Measurements from ENCODE around the gene AP2B1.

Gene AP2B1

GRCh38 chr17:35588196-35588920, 1.2 kb downstream of the AP2B1 start (continued):
- TF ChIP-seq ZNF658 (tag by site-specific recombination; IDR thresholded peaks at IDR 0.05) (no peak), ZNF132 (tag by site-specific recombination; IDR thresholded peaks at IDR 0.05; ENCODE audit: borderline replicate concordance) (no peak), SCRT2 (tag by site-specific recombination; IDR thresholded peaks at IDR 0.05) (no peak), ZNF843 (tag by site-specific recombination; IDR thresholded peaks at IDR 0.05) (0 out of 2 replicates have a peak, but pooled peaks have one; percentile 71), GLI4 (tag by site-specific recombination; IDR thresholded peaks at IDR 0.05) (no peak), ZFP3 (tag by site-specific recombination; IDR thresholded peaks at IDR 0.05; ENCODE audit: low read depth) (no peak), ZNF629 (tag by site-specific recombination; IDR thresholded peaks at IDR 0.05) (peak; percentile 83), KLF7 (tag by site-specific recombination; IDR thresholded peaks at IDR 0.05; ENCODE audit: borderline replicate concordance) (no peak), ZNF121 (tag by site-specific recombination; IDR thresholded peaks at IDR 0.05) (peak; percentile 63), ZNF660 (tag by site-specific recombination; IDR thresholded peaks at IDR 0.05) (0 out of 2 replicates have a peak, but pooled peaks have one; percentile 49), ZNF2 (tag by site-specific recombination; IDR thresholded peaks at IDR 0.05) (no peak), BCL11A (tag by site-specific recombination; IDR thresholded peaks at IDR 0.05; ENCODE audit: low read depth) (no peak), ZNF223 (tag by site-specific recombination; IDR thresholded peaks at IDR 0.05) (no peak), ZNF707 (tag by site-specific recombination; IDR thresholded peaks at IDR 0.05) (no peak), ZNF571 (tag by site-specific recombination; IDR thresholded peaks at IDR 0.05) (no peak), ZNF138 (tag by site-specific recombination; IDR thresholded peaks at IDR 0.05; ENCODE audit: borderline replicate concordance) (no peak), ZSCAN23 (tag by site-specific recombination; IDR thresholded peaks at IDR 0.05) (no peak), ZNF654 (tag by site-specific recombination; IDR thresholded peaks at IDR 0.05; ENCODE audit: low read depth) (no peak), ZNF513 (tag by site-specific recombination; IDR thresholded peaks at IDR 0.05) (no peak), TRIM28 (IDR thresholded peaks at IDR 0.05; ENCODE audit: borderline replicate concordance, low read length) (no peak; the same call in 1 of the 2 replicates), ZNF426 (tag by site-specific recombination; IDR thresholded peaks at IDR 0.05) (no peak), ZNF580 (tag by site-specific recombination; IDR thresholded peaks at IDR 0.05) (no peak), ZBTB21 (tag by site-specific recombination; IDR thresholded peaks at IDR 0.05) (no peak), ZXDB (tag by site-specific recombination; IDR thresholded peaks at IDR 0.05) (no peak), SETDB1 (IDR thresholded peaks at IDR 0.05; ENCODE audit: insufficient read length, low read length) (no peak), ZNF169 (tag by site-specific recombination; IDR thresholded peaks at IDR 0.05) (no peak), ZNF610 (tag by site-specific recombination; IDR thresholded peaks at IDR 0.05; ENCODE audit: borderline replicate concordance) (no peak), ZNF266 (tag by site-specific recombination; IDR thresholded peaks at IDR 0.05; ENCODE audit: low read depth) (no peak), PRDM1 (tag by site-specific recombination; IDR thresholded peaks at IDR 0.05) (peak; percentile 95), ZNF146 (tag by site-specific recombination; IDR thresholded peaks at IDR 0.05) (no peak), ZNF404 (tag by site-specific recombination; IDR thresholded peaks at IDR 0.05) (no peak), ZNF549 (tag by site-specific recombination; IDR thresholded peaks at IDR 0.05) (no peak), ZNF776 (tag by site-specific recombination; IDR thresholded peaks at IDR 0.05; ENCODE audit: borderline replicate concordance) (no peak), ZNF423 (tag by site-specific recombination; IDR thresholded peaks at IDR 0.05) (no peak), ZNF76 (tag by site-specific recombination; IDR thresholded peaks at IDR 0.05; ENCODE audit: borderline replicate concordance, low read depth) (no peak)
- TF ChIP-seq, protein P1, sequence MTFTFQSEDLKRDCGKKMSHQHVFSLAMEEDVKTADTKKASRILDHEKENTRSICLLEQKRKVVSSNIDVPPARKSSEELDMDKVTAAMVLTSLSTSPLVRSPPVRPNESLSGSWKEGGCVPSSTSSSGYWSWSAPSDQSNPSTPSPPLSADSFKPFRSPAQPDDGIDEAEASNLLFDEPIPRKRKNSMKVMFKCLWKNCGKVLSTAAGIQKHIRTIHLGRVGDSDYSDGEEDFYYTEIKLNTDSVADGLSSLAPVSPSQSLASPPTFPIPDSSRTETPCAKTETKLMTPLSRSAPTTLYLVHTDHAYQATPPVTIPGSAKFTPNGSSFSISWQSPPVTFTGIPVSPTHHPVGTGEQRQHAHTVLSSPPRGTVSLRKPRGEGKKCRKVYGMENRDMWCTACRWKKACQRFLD (tag by site-specific recombination; IDR thresholded peaks at IDR 0.05): no peak
- TF ChIP-seq, protein P2, sequence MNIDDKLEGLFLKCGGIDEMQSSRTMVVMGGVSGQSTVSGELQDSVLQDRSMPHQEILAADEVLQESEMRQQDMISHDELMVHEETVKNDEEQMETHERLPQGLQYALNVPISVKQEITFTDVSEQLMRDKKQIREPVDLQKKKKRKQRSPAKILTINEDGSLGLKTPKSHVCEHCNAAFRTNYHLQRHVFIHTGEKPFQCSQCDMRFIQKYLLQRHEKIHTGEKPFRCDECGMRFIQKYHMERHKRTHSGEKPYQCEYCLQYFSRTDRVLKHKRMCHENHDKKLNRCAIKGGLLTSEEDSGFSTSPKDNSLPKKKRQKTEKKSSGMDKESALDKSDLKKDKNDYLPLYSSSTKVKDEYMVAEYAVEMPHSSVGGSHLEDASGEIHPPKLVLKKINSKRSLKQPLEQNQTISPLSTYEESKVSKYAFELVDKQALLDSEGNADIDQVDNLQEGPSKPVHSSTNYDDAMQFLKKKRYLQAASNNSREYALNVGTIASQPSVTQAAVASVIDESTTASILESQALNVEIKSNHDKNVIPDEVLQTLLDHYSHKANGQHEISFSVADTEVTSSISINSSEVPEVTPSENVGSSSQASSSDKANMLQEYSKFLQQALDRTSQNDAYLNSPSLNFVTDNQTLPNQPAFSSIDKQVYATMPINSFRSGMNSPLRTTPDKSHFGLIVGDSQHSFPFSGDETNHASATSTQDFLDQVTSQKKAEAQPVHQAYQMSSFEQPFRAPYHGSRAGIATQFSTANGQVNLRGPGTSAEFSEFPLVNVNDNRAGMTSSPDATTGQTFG (tag by site-specific recombination; IDR thresholded peaks at IDR 0.05; ENCODE audit: borderline replicate concordance): no peak
